Epithelial cell of prostate (primary cell): Measurements from ENCODE around the gene KRT83.

Experiments
- DNase-seq: peaks from one replicate; pipeline ENCODE4 v3.0.0-alpha.2; 2011; ENCODE audit warnings: low read depth, low spot score
- H3K27ac ChIP-seq: fragments of 450-650 bp; 2 replicates; pipeline ENCODE4 v1.5.1; 2017; ENCODE audit warnings: mild to moderate bottlenecking

Gene KRT83

GRCh38 chr12:52320784-52321400 is at the start of gene KRT83:
Gene KRT83 (minus strand): TSS chr12:52321398. CDS start chr12:52321335, 63 bp downstream.
- DNase-seq: no peak
- no peak within 1 kb of the TSS for H3K27ac ChIP-seq

GRCh38 chr12:52369809-52370208 is 48.6 kb upstream of the KRT83 start:
- no peak for DNase-seq
- no peak overlapping the region for H3K27ac ChIP-seq

GRCh38 chr12:52369211-52369610 is 48.0 kb upstream of the KRT83 start:
- no peak for DNase-seq
- H3K27ac ChIP-seq: no peak overlapping the region

- no peak overlapping the region for H3K27ac ChIP-seq
These were observed 47.3 kb upstream of the KRT83 start for GRCh38 chr12:52368508-52368907.

GRCh38 chr12:52367876-52368275 is 46.7 kb upstream of the KRT83 start:
- DNase-seq: no peak
- H3K27ac ChIP-seq: no peak overlapping the region

More at GRCh38 chr12:52368508-52368907, 47.3 kb upstream of the KRT83 start:
- DNase-seq: no peak

- no peak for DNase-seq
These were observed 45.7 kb upstream of the KRT83 start, which contains the start of gene KRT85 for GRCh38 chr12:52366738-52367485. Gene KRT85 (minus strand): TSS chr12:52367481. CDS start chr12:52367405, 76 bp downstream.

GRCh38 chr12:52364901-52365489 is 43.8 kb upstream of the KRT83 start:
- DNase-seq: no peak
- no peak overlapping the region for H3K27ac ChIP-seq

More at GRCh38 chr12:52366738-52367485, 45.7 kb upstream of the KRT83 start, which contains the start of gene KRT85:
- no peak within 1 kb of the TSS for H3K27ac ChIP-seq

- H3K27ac ChIP-seq: no peak overlapping the region
- no peak for DNase-seq
These were observed 42.9 kb upstream of the KRT83 start for GRCh38 chr12:52364061-52364460.

GRCh38 chr12:52363111-52363679 is 42.0 kb upstream of the KRT83 start:
- no peak overlapping the region for H3K27ac ChIP-seq
- no peak for DNase-seq

GRCh38 chr12:52362118-52362726 is 41.0 kb upstream of the KRT83 start:
- no peak overlapping the region for H3K27ac ChIP-seq
- no peak for DNase-seq

- no peak overlapping the region for H3K27ac ChIP-seq
- no peak for DNase-seq
These were observed 40.4 kb upstream of the KRT83 start for GRCh38 chr12:52361553-52361952.

GRCh38 chr12:52360663-52361271 is 39.6 kb upstream of the KRT83 start:
- H3K27ac ChIP-seq: no peak overlapping the region
- no peak for DNase-seq

- no peak overlapping the region for H3K27ac ChIP-seq
- no peak for DNase-seq
These were observed 39.0 kb upstream of the KRT83 start for GRCh38 chr12:52360106-52360662.

- no peak for DNase-seq
These were observed 38.4 kb upstream of the KRT83 start for GRCh38 chr12:52359621-52360061.

GRCh38 chr12:52358575-52359350 is 37.6 kb upstream of the KRT83 start:
- no peak overlapping the region for H3K27ac ChIP-seq
- no peak for DNase-seq

More at GRCh38 chr12:52359621-52360061, 38.4 kb upstream of the KRT83 start:
- no peak overlapping the region for H3K27ac ChIP-seq

GRCh38 chr12:52356762-52357580 is 35.8 kb upstream of the KRT83 start:
- H3K27ac ChIP-seq: no peak overlapping the region
- DNase-seq: no peak

GRCh38 chr12:52356031-52356761 is 35.0 kb upstream of the KRT83 start:
- H3K27ac ChIP-seq: no peak overlapping the region
- DNase-seq: no peak
